H9 (cell line): ENCODE measurements around the gene XIRP1. TPM values are rescaled to one million over a fixed set of nuclear protein-coding genes. Genes with fewer than 3 reads are reported as not detected.

ENCODE experiments used
- DNase-seq: peaks from one replicate; pipeline ENCODE4 v3.0.0-alpha.2; 2017
- H2AFZ ChIP-seq: one replicate; pipeline ENCODE4 v1.6.1; 2013; ENCODE audit warnings: mild to moderate bottlenecking, low read length, control low read depth, moderate library complexity
- H2AK5ac ChIP-seq: 2 replicates; pipeline ENCODE4 v1.6.1; 2013; ENCODE audit warnings: low read length, control low read depth, mixed read lengths; ENCODE audit not compliant: insufficient read length
- H2BK120ac ChIP-seq: one replicate; pipeline ENCODE4 v1.6.1; 2013; ENCODE audit warnings: low read depth, mild to moderate bottlenecking, low read length, control low read depth, inconsistent platforms; ENCODE audit not compliant: poor library complexity, severe bottlenecking
- H2BK12ac ChIP-seq: 2 replicates; pipeline ENCODE4 v1.6.1; 2013; ENCODE audit warnings: low read length, control low read depth, mixed read lengths, low read depth; ENCODE audit not compliant: insufficient read length
- H2BK15ac ChIP-seq: 2 replicates; pipeline ENCODE4 v1.6.1; 2013; ENCODE audit warnings: low read depth, low read length, control low read depth
- H2BK20ac ChIP-seq: one replicate; pipeline ENCODE4 v1.6.1; 2013; ENCODE audit warnings: low read depth, mild to moderate bottlenecking, low read length, control low read depth, inconsistent platforms; ENCODE audit not compliant: poor library complexity, severe bottlenecking
- H2BK5ac ChIP-seq: 2 replicates; pipeline ENCODE4 v1.6.1; 2013; ENCODE audit warnings: low read length, control low read depth, mixed read lengths; ENCODE audit not compliant: insufficient read length
- H3K14ac ChIP-seq: 2 replicates; pipeline ENCODE4 v1.6.1; 2013; ENCODE audit warnings: low read length, control low read depth; ENCODE audit not compliant: insufficient read depth
- H3K18ac ChIP-seq: 2 replicates; pipeline ENCODE4 v1.6.1; 2013; ENCODE audit warnings: low read depth, mild to moderate bottlenecking, mixed read lengths, low read length, control low read depth; ENCODE audit not compliant: insufficient read length
- H3K23ac ChIP-seq: 2 replicates; pipeline ENCODE4 v1.6.1; 2013; ENCODE audit warnings: low read length, control low read depth, mixed read lengths, low read depth; ENCODE audit not compliant: insufficient read length
- H3K23me2 ChIP-seq: 2 replicates; pipeline ENCODE4 v1.6.1; 2013; ENCODE audit warnings: low read depth, mild to moderate bottlenecking, mixed read lengths, low read length, control low read depth; ENCODE audit not compliant: insufficient read length, poor library complexity, severe bottlenecking
- H3K27ac ChIP-seq: 2 replicates; pipeline ENCODE4 v1.5.1; 2013; ENCODE audit warnings: low read length, control low read depth, mixed read lengths, low read depth; ENCODE audit not compliant: insufficient read length
- H3K27me3 ChIP-seq: 2 replicates; pipeline ENCODE4 v1.6.1; 2013; ENCODE audit warnings: low read length, control low read depth, inconsistent platforms; ENCODE audit not compliant: insufficient read depth
- H3K4ac ChIP-seq: 2 replicates; pipeline ENCODE4 v1.6.1; 2013; ENCODE audit warnings: low read depth, mild to moderate bottlenecking, control low read depth, inconsistent platforms, low read length, moderate library complexity
- H3K4me1 ChIP-seq: 2 replicates; pipeline ENCODE4 v1.6.1; 2013; ENCODE audit warnings: low read length, control low read depth, inconsistent platforms; ENCODE audit not compliant: insufficient read depth
- H3K4me2 ChIP-seq: 2 replicates; pipeline ENCODE4 v1.6.1; 2013; ENCODE audit warnings: low read length, control low read depth, mixed read lengths; ENCODE audit not compliant: insufficient read length, insufficient read depth
- H3K56ac ChIP-seq: 2 replicates; pipeline ENCODE4 v1.6.1; 2013; ENCODE audit warnings: low read depth, mild to moderate bottlenecking, mixed read lengths, low read length, control low read depth; ENCODE audit not compliant: insufficient read length
- H3K79me1 ChIP-seq: 2 replicates; pipeline ENCODE4 v1.6.1; 2013; ENCODE audit warnings: low read depth, mild to moderate bottlenecking, moderate library complexity, low read length, control low read depth, inconsistent platforms; ENCODE audit not compliant: insufficient read depth, poor library complexity, severe bottlenecking
- H3K79me2 ChIP-seq: 2 replicates; pipeline ENCODE4 v1.6.1; 2013; ENCODE audit warnings: low read length, control low read depth, inconsistent platforms; ENCODE audit not compliant: insufficient read depth
- H3K9ac ChIP-seq: 2 replicates; pipeline ENCODE4 v1.6.1; 2013; ENCODE audit warnings: low read length, control low read depth, mixed read lengths; ENCODE audit not compliant: insufficient read length; ENCODE audit errors: extremely low read depth
- H3K9me3 ChIP-seq: one replicate; pipeline ENCODE4 v1.6.1; 2013; ENCODE audit warnings: low read depth, low read length, inconsistent platforms; ENCODE audit not compliant: control insufficient read depth
- H3T11ph ChIP-seq: one replicate; pipeline ENCODE4 v1.6.1; 2013; ENCODE audit warnings: mild to moderate bottlenecking, low read length, control low read depth, inconsistent platforms
- H4K20me1 ChIP-seq: one replicate; pipeline ENCODE4 v1.6.1; 2013; ENCODE audit not compliant: control insufficient read depth, insufficient read length, insufficient read depth
- H4K5ac ChIP-seq: 2 replicates; pipeline ENCODE4 v1.6.1; 2013; ENCODE audit warnings: low read depth, mild to moderate bottlenecking, mixed read lengths, low read length, control low read depth; ENCODE audit not compliant: insufficient read length
- H4K8ac ChIP-seq: replicated peaks from 2 replicates; pipeline ENCODE4 v1.6.1; 2013; ENCODE audit warnings: low read length, control low read depth, mixed read lengths, low read depth; ENCODE audit not compliant: insufficient read length
- H4K91ac ChIP-seq: 2 replicates; pipeline ENCODE4 v1.6.1; 2013; ENCODE audit warnings: low read depth, mild to moderate bottlenecking, moderate library complexity, mixed read lengths, low read length, control low read depth; ENCODE audit not compliant: insufficient read length
- H3K27ac Mint-ChIP-seq, 3 experiments: 2 replicates in 2 of 3; 3 replicates in 1 of 3; pipeline ENCODE4 v1.8.0; 2020 to 2021; ENCODE audit warnings: mixed read lengths in 3 of 3, mild to moderate bottlenecking in 1 of 3, moderate library complexity in 1 of 3
- H3K27me3 Mint-ChIP-seq: 2 replicates; pipeline ENCODE4 v1.8.0; 2021; ENCODE audit warnings: low read depth, mild to moderate bottlenecking, moderate library complexity, mixed read lengths
- H3K36me3 Mint-ChIP-seq, 3 experiments: 2 replicates in 2 of 3; 3 replicates in 1 of 3; pipeline ENCODE4 v1.8.0; 2020 to 2021; ENCODE audit warnings: low read depth in 3 of 3, mixed read lengths in 3 of 3; ENCODE audit not compliant: insufficient read depth in 1 of 3
- H3K4me1 Mint-ChIP-seq, 2 experiments: 2 replicates each; pipeline ENCODE4 v1.8.0; 2020; ENCODE audit warnings: mixed read lengths in 2 of 2
- H3K4me3 Mint-ChIP-seq, 2 experiments: 2 replicates in 1 of 2; 3 replicates in 1 of 2; pipeline ENCODE4 v1.8.0; 2020 to 2021; ENCODE audit warnings: mild to moderate bottlenecking in 2 of 2, mixed read lengths in 2 of 2, moderate library complexity in 1 of 2
- H3K9me3 Mint-ChIP-seq, 2 experiments: 2 replicates in 1 of 2; 3 replicates in 1 of 2; pipeline ENCODE4 v1.8.0; 2020; ENCODE audit warnings: mild to moderate bottlenecking in 2 of 2, mixed read lengths in 2 of 2, moderate library complexity in 1 of 2
- CTCF ChIP-seq: fragments of 200-600 bp; sonication (generic); conservative IDR thresholded peaks from 3 replicates; pipeline ENCODE4 v1.8.0; 2021; ENCODE audit warnings: antibody characterized with exemption, mild to moderate bottlenecking
- WGBS: extraction: QIAGEN DNeasy Blood & Tissue Kit; methylation state at CpG from one replicate; pipeline ENCODE4 v1.1.7; 2013; ENCODE audit warnings: missing lambda C conversion rate, low lambda C conversion rate, mixed read lengths; ENCODE audit not compliant: insufficient read length; ENCODE audit errors: extremely low coverage; 5-methylcytosine and 5-hydroxymethylcytosine counted together
- total RNA-seq: library from RNA; stranded (reverse); gene quantifications from 2 replicates; pipeline ENCODE4 v1.2.1, GENCODE V29; 2021

The XIRP1 gene
- total RNA-seq, 1 experiment from 2014 or later = not detected

GRCh38 chr3:39237027-39237426, 44.6 kb upstream of the XIRP1 start:
- H2BK120ac ChIP-seq = no peak overlapping the region
- H3K79me1 ChIP-seq = no peaks in the 10 kb centered on the region
- H3K9ac ChIP-seq = no peak overlapping the region
- H3K36me3 Mint-ChIP-seq = no peaks in the 10 kb centered on the region
- H3K4me2 ChIP-seq = no peak overlapping the region
- H3K4ac ChIP-seq = no peak overlapping the region
- H3T11ph ChIP-seq = no peak overlapping the region
- no peaks in the 10 kb centered on the region for H3K27me3 ChIP-seq
- peak overlapping the region in 1 of 3 experiments; percentile 37; a peak in 1 of 7 replicates for H3K27ac Mint-ChIP-seq
- no peaks in the 10 kb centered on the region for H4K20me1 ChIP-seq
- H3K18ac ChIP-seq = no peak overlapping the region
- no peak overlapping the region for H2AFZ ChIP-seq
- no peaks in the 10 kb centered on the region for H3K9me3 ChIP-seq
- no peak overlapping the region for H3K27ac ChIP-seq
- H4K8ac ChIP-seq = no peak overlapping the region
- H2AK5ac ChIP-seq = no peak overlapping the region
- no peaks in the 10 kb centered on the region for H3K79me2 ChIP-seq
- H4K5ac ChIP-seq = no peak overlapping the region
- TF ChIP-seq CTCF = no peak
- H2BK15ac ChIP-seq = no peak overlapping the region
- DNase-seq = no peak
- no peaks in the 10 kb centered on the region; the same call in 1 of the 2 replicates for H3K4me1 ChIP-seq
- no peaks in the 10 kb centered on the region for H3K9me3 Mint-ChIP-seq
- no peak overlapping the region for H2BK5ac ChIP-seq
- no peak overlapping the region for H3K56ac ChIP-seq
- H3K23ac ChIP-seq = no peak overlapping the region
- no peak overlapping the region for H2BK20ac ChIP-seq
- H3K4me3 Mint-ChIP-seq = no peak overlapping the region
- H3K14ac ChIP-seq = no peak overlapping the region
- no CpG with 5 or more reads among the region's 6 CpGs for WGBS
- no peaks in the 10 kb centered on the region for H3K23me2 ChIP-seq
- peaks cover 20% of the 10 kb centered on the region for H3K27me3 Mint-ChIP-seq
- H2BK12ac ChIP-seq = no peak overlapping the region
- peaks cover 3% of the 10 kb centered on the region in 2 experiments; a peak in 2 of 4 replicates for H3K4me1 Mint-ChIP-seq
- H4K91ac ChIP-seq = no peak overlapping the region
